Endodermal cell (in vitro differentiated cells): Measurements from ENCODE around the gene LRP2. TPM values are rescaled to one million over a fixed set of nuclear protein-coding genes. Genes with fewer than 3 reads are reported as not detected.

Experiments
- DNase-seq: peaks from one replicate; pipeline ENCODE4 v3.0.0-alpha.2; 2017
- H3K27ac ChIP-seq: 2 replicates; pipeline ENCODE4 v1.5.1; 2013; ENCODE audit warnings: mild to moderate bottlenecking, low read depth, low read length, moderate library complexity
- H3K27me3 ChIP-seq: 2 replicates; pipeline ENCODE4 v1.6.1; 2013; ENCODE audit warnings: mild to moderate bottlenecking, low read length, moderate library complexity; ENCODE audit not compliant: insufficient read depth, control insufficient read depth, poor library complexity, severe bottlenecking
- H3K36me3 ChIP-seq: 2 replicates; pipeline ENCODE4 v1.7.0; 2013; ENCODE audit warnings: mild to moderate bottlenecking, low read length, moderate library complexity; ENCODE audit not compliant: control insufficient read depth, insufficient read depth
- H3K4me1 ChIP-seq: one replicate; pipeline ENCODE4 v1.7.0; 2013; ENCODE audit warnings: low read length; ENCODE audit not compliant: control insufficient read depth, insufficient read depth
- H3K4me3 ChIP-seq: 2 replicates; pipeline ENCODE4 v1.5.1; 2013; ENCODE audit warnings: mild to moderate bottlenecking, low read length, moderate library complexity
- H3K9ac ChIP-seq: 2 replicates; pipeline ENCODE4 v1.6.1; 2013; ENCODE audit warnings: mild to moderate bottlenecking, low read length, moderate library complexity; ENCODE audit not compliant: poor library complexity, severe bottlenecking; ENCODE audit errors: extremely low read depth
- H3K9me3 ChIP-seq: 2 replicates; pipeline ENCODE4 v1.6.1; 2013; ENCODE audit warnings: mild to moderate bottlenecking, low read length, moderate library complexity; ENCODE audit not compliant: control insufficient read depth
- H3K27ac Mint-ChIP-seq: 2 replicates; pipeline ENCODE4 v1.8.0; 2020; ENCODE audit warnings: mixed read lengths
- H3K27me3 Mint-ChIP-seq: 2 replicates; pipeline ENCODE4 v1.8.0; 2021; ENCODE audit warnings: mild to moderate bottlenecking, mixed read lengths; ENCODE audit not compliant: insufficient read depth
- H3K36me3 Mint-ChIP-seq: 2 replicates; pipeline ENCODE4 v1.8.0; 2020; ENCODE audit warnings: low read depth, mixed read lengths
- H3K4me1 Mint-ChIP-seq: 2 replicates; pipeline ENCODE4 v1.8.0; 2020; ENCODE audit warnings: mixed read lengths
- H3K4me3 Mint-ChIP-seq: 2 replicates; pipeline ENCODE4 v1.8.0; 2020; ENCODE audit warnings: mild to moderate bottlenecking, moderate library complexity, mixed read lengths
- H3K9me3 Mint-ChIP-seq: 2 replicates; pipeline ENCODE4 v1.8.0; 2020; ENCODE audit warnings: mild to moderate bottlenecking, mixed read lengths
- CTCF ChIP-seq: fragments of 200-600 bp; sonication (generic); conservative IDR thresholded peaks from 2 replicates; pipeline ENCODE4 v1.5.0; 2021; ENCODE audit warnings: antibody characterized with exemption, mild to moderate bottlenecking
- WGBS, 2 experiments: methylation state at CpG; one replicate each; pipeline versions ENCODE4 v1.1.5 to v1.1.7; 2013; ENCODE audit warnings: missing lambda C conversion rate in 2 of 2, mixed read lengths in 1 of 2; ENCODE audit not compliant: insufficient coverage in 1 of 2, insufficient read length in 1 of 2; 5-methylcytosine and 5-hydroxymethylcytosine counted together
- total RNA-seq, 2 donors: library from RNA; stranded (reverse); fragmentation: NEBNext Ultra II Directional in 1 of 2; extraction: Animal tissue kit (Norgen Biotek cat#: 25700) in 1 of 2; gene quantifications; 2 replicates in 1 of 2; 3 replicates in 1 of 2; pipeline ENCODE4 v1.2.1, GENCODE V29; 2021

The LRP2 gene
- total RNA-seq, 2 donors from 2014 or later, result 2.2 to 3.5 TPM

GRCh38 chr2:169190197-169190775, 172.0 kb downstream of the LRP2 start:
- no peaks in the 10 kb centered on the region for H3K36me3 ChIP-seq
- Mint-ChIP-seq H3K9me3 (no peaks in the 10 kb centered on the region), H3K4me3 (no peak overlapping the region), H3K27ac (no peak overlapping the region), H3K27me3 (no peaks in the 10 kb centered on the region), H3K36me3 (no peaks in the 10 kb centered on the region), H3K4me1 (no peaks in the 10 kb centered on the region)
- H3K27ac ChIP-seq, result no peak overlapping the region
- H3K4me3 ChIP-seq, result no peak overlapping the region
- no peaks in the 10 kb centered on the region for H3K4me1 ChIP-seq
- H3K9ac ChIP-seq, result no peak overlapping the region
- no peak for DNase-seq
- H3K27me3 ChIP-seq, result no peaks in the 10 kb centered on the region
- H3K9me3 ChIP-seq, result no peaks in the 10 kb centered on the region
- 50 to 58% methylated on average over 2 to 5 of the region's 5 CpGs for WGBS, 2 experiments
- TF ChIP-seq CTCF, result no peak

- Mint-ChIP-seq H3K36me3 (no peaks in the 10 kb centered on the region), H3K9me3 (no peaks in the 10 kb centered on the region), H3K4me1 (no peaks in the 10 kb centered on the region), H3K27me3 (no peaks in the 10 kb centered on the region), H3K4me3 (no peak overlapping the region), H3K27ac (no peak overlapping the region)
- no peaks in the 10 kb centered on the region for H3K9me3 ChIP-seq
- no peak for TF ChIP-seq CTCF
- H3K4me1 ChIP-seq, result no peaks in the 10 kb centered on the region
- H3K4me3 ChIP-seq, result no peak overlapping the region
- DNase-seq, result no peak
- H3K9ac ChIP-seq, result no peak overlapping the region
- no peaks in the 10 kb centered on the region for H3K36me3 ChIP-seq
- no peak overlapping the region for H3K27ac ChIP-seq
- WGBS, 2 experiments, result 93 to 100% methylated on average over 2 to 3 of the region's 3 CpGs
- H3K27me3 ChIP-seq, result no peaks in the 10 kb centered on the region
Measured at GRCh38 chr2:169189132-169189531, 173.2 kb downstream of the LRP2 start.

- 79 to 91% methylated on average over 7 to 8 of the region's 8 CpGs for WGBS, 2 experiments
- H3K27me3 Mint-ChIP-seq, result no peaks in the 10 kb centered on the region
Measured at GRCh38 chr2:169185711-169186110, 176.6 kb downstream of the LRP2 start.

More at GRCh38 chr2:169185711-169186110, 176.6 kb downstream of the LRP2 start:
- H3K36me3 ChIP-seq, result no peaks in the 10 kb centered on the region
- no peak overlapping the region for H3K4me3 ChIP-seq
- DNase-seq, result no peak
- H3K27ac ChIP-seq, result peak overlapping the region; percentile 48
- no peaks in the 10 kb centered on the region for H3K36me3 Mint-ChIP-seq
- H3K4me1 ChIP-seq, result no peaks in the 10 kb centered on the region
- no peaks in the 10 kb centered on the region for H3K9me3 ChIP-seq
- no peak overlapping the region for H3K27ac Mint-ChIP-seq
- H3K4me3 Mint-ChIP-seq, result no peak overlapping the region
- no peak for TF ChIP-seq CTCF
- H3K9me3 Mint-ChIP-seq, result no peaks in the 10 kb centered on the region
- no peaks in the 10 kb centered on the region for H3K27me3 ChIP-seq
- no peaks in the 10 kb centered on the region for H3K4me1 Mint-ChIP-seq
- no peak overlapping the region for H3K9ac ChIP-seq
